ENCODE data around the gene EFEMP2.

DNA sequence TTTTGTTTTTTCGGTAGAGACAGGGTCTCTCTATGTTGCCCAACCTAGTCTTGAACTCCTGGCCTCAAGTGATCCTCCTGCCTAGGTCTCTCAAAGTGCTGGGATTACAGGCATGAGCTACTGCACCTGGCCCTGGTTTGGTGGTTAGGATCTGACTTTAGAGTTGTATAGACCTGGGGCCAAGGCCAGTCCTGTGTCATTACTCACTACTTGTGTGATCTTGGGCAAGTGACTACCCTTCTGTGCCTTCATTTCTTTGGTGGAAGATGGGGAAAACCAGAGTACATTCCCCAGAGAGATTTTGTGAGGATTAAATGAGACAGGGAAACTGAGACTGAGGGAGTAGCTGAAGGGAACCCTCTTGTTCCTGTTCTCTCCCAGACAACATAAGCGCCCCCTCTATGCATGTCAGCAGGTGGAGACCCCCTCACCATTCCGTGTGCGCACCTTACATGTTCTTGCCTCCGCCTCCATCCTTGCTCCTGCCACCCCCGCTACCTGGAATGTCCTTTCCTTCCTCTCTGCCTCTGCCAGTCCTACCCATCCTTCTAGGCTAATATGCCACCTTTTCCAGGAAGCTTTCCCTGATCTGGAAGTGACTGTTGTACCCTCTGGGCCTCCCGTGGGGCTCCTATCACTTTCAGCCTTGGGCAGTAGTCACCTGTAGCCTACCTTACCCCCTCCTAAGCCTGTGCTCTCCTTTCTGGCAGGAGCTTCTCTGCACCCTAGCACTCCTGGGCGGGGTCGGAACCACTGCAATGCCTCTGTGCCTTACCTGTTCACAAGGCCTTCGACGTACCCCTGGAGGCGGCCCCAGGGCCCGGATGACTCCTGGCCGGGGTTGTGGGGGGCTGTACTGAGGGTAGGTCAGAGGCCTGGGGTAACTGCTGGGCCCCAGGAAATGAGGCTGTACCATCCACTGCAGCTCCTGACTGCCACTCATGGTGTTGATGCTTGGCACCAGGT, 23.7 kb upstream of the EFEMP2 start:
- no peak for TF ChIP-seq POLR2A (IDR thresholded peaks at IDR 0.05)
- TF ChIP-seq, protein P1, sequence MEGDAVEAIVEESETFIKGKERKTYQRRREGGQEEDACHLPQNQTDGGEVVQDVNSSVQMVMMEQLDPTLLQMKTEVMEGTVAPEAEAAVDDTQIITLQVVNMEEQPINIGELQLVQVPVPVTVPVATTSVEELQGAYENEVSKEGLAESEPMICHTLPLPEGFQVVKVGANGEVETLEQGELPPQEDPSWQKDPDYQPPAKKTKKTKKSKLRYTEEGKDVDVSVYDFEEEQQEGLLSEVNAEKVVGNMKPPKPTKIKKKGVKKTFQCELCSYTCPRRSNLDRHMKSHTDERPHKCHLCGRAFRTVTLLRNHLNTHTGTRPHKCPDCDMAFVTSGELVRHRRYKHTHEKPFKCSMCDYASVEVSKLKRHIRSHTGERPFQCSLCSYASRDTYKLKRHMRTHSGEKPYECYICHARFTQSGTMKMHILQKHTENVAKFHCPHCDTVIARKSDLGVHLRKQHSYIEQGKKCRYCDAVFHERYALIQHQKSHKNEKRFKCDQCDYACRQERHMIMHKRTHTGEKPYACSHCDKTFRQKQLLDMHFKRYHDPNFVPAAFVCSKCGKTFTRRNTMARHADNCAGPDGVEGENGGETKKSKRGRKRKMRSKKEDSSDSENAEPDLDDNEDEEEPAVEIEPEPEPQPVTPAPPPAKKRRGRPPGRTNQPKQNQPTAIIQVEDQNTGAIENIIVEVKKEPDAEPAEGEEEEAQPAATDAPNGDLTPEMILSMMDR (IDR thresholded peaks at IDR 0.05), result no peak
